HCT116 (cell line): Measurements from ENCODE around the gene GPR78. TPM values are rescaled to one million over a fixed set of nuclear protein-coding genes. Genes with fewer than 3 reads are reported as not detected.

Experiments used
- ATAC-seq: fragments of 200-7000 bp; cut with Tn5 transposase; 2 replicates; pipeline ENCODE4 v1.9.1; 2020; ENCODE audit warnings: mild to moderate bottlenecking, moderate library complexity
- BruUV-seq: library from RNA; stranded (reverse); fragments of 400-500 nt; replicated peaks from 2 replicates; lab custom pipeline; 2021; lab: Mats Ljungman, UMichigan
- CTCF ChIA-PET: fragments of 300-600 bp; sonication (Branson Sonifier 250); formaldehyde crosslinking; loops from one replicate; lab custom pipeline; 2021; ENCODE audit warnings: antibody characterized with exemption; lab: Charles Lee
- POLR2A ChIA-PET: fragments of 300-600, 350-600 bp; sonication (Branson Sonifier 250); formaldehyde crosslinking; loops from one replicate; lab custom pipeline; 2021; ENCODE audit warnings: antibody characterized with exemption; lab: Charles Lee
- RAD21 ChIA-PET, 2 experiments: fragments of 300-600 bp; sonication (Branson Sonifier 250); formaldehyde crosslinking; loops; one replicate each; lab custom pipeline; 2023; ENCODE audit warnings: low total read pairs in 2 of 2; ENCODE audit not compliant: uncharacterized antibody in 2 of 2, unreplicated experiment in 2 of 2, low non-redundant PET in 1 of 2; lab: Charles Lee
- DNase-seq: peaks from one replicate; pipeline ENCODE4 v3.0.0-alpha.2; 2010; ENCODE audit warnings: low read depth, low spot score
- H2AFZ ChIP-seq: fragments of 200-600 bp; shearing (Covaris generic), sonication (generic); 2 replicates; pipeline ENCODE4 v1.6.1; 2017; ENCODE audit warnings: low read depth, mixed run types, mixed read lengths, antibody characterized with exemption, low read length; ENCODE audit not compliant: poor library complexity, severe bottlenecking
- H3K27ac ChIP-seq: 2 replicates; pipeline ENCODE4 v1.5.1; 2012; ENCODE audit warnings: low read depth, low read length
- H3K27me3 ChIP-seq: fragments of 200-600 bp; sonication (generic); 2 replicates; pipeline ENCODE4 v1.6.1; 2016; ENCODE audit warnings: mixed run types, low read length, mixed read lengths; ENCODE audit not compliant: insufficient read depth
- H3K36me3 ChIP-seq, 2 experiments: fragments of 200-500 bp in 1 of 2; fragments of 200-600 bp in 1 of 2; sonication (Bioruptor generic) in 1 of 2; sonication (generic) in 1 of 2; 2 replicates each; pipeline versions ENCODE4 v1.5.1 to v1.6.1; 2014 to 2016; ENCODE audit warnings: low read length in 2 of 2, inconsistent platforms in 1 of 2, mixed read lengths in 1 of 2, mixed run types in 1 of 2; ENCODE audit not compliant: insufficient read depth in 2 of 2, control insufficient read depth in 1 of 2
- H3K4me1 ChIP-seq, 2 experiments: fragments of 200-600 bp in 1 of 2; sonication (generic) in 1 of 2; 2 replicates each; pipeline versions ENCODE4 v1.5.1 to v1.6.1; 2012 to 2017; ENCODE audit warnings: low read length in 2 of 2, inconsistent platforms in 1 of 2, mild to moderate bottlenecking in 1 of 2, mixed read lengths in 1 of 2, mixed run types in 1 of 2, moderate library complexity in 1 of 2; ENCODE audit not compliant: insufficient read depth in 2 of 2, control insufficient read depth in 1 of 2
- H3K4me2 ChIP-seq: fragments of 200-600 bp; sonication (generic); 2 replicates; pipeline ENCODE4 v1.6.1; 2017; ENCODE audit warnings: mixed run types, low read length, mixed read lengths
- H3K4me3 ChIP-seq, 2 experiments: fragments of 200-600 bp in 1 of 2; sonication (generic) in 1 of 2; replicated peaks in 1 of 2; 2 replicates each; pipeline ENCODE4 v1.5.1; 2011 to 2016; ENCODE audit warnings: low read length in 2 of 2, control low read depth in 1 of 2, low read depth in 1 of 2, mild to moderate bottlenecking in 1 of 2, mixed read lengths in 1 of 2, mixed run types in 1 of 2
- H3K79me2 ChIP-seq: fragments of 200-600 bp; sonication (generic); 2 replicates; pipeline ENCODE4 v1.6.1; 2017; ENCODE audit warnings: mild to moderate bottlenecking, mixed run types, low read length, moderate library complexity, mixed read lengths; ENCODE audit not compliant: insufficient read depth
- H3K9ac ChIP-seq: fragments of 200-600 bp; sonication (generic); 2 replicates; pipeline ENCODE4 v1.6.1; 2016; ENCODE audit warnings: low read length, mixed read lengths
- H3K9me2 ChIP-seq: fragments of 200-600 bp; sonication (generic), shearing (Covaris generic); 2 replicates; pipeline ENCODE4 v1.6.1; 2017; ENCODE audit warnings: mixed run types, mild to moderate bottlenecking, moderate library complexity; ENCODE audit not compliant: insufficient read depth
- H3K9me3 ChIP-seq, 2 experiments: fragments of 200-500 bp in 1 of 2; fragments of 200-600 bp in 1 of 2; sonication (Bioruptor generic) in 1 of 2; sonication (generic) in 1 of 2; 2 replicates each; pipeline ENCODE4 v1.6.1; 2014 to 2017; ENCODE audit warnings: low read length in 2 of 2, mixed read lengths in 2 of 2, inconsistent platforms in 1 of 2, low read depth in 1 of 2, mild to moderate bottlenecking in 1 of 2, mixed run types in 1 of 2, moderate library complexity in 1 of 2; ENCODE audit not compliant: control insufficient read depth in 1 of 2, insufficient read depth in 1 of 2
- H4K20me1 ChIP-seq: fragments of 200-600 bp; sonication (generic), shearing (Covaris generic); 2 replicates; pipeline ENCODE4 v1.6.1; 2017; ENCODE audit warnings: mixed run types, mild to moderate bottlenecking, moderate library complexity; ENCODE audit not compliant: insufficient read depth
- CBX3 ChIP-seq: IDR thresholded peaks from 2 replicates; pipeline ENCODE4 v1.6.1; 2012; ENCODE audit warnings: low read depth
- CEBPB ChIP-seq: IDR thresholded peaks from 2 replicates; pipeline ENCODE4 v1.6.1; 2012; ENCODE audit warnings: low read depth
- FOSL1 ChIP-seq: IDR thresholded peaks from 2 replicates; pipeline ENCODE4 v1.6.1; 2012; ENCODE audit warnings: low read depth
- MAX ChIP-seq: IDR thresholded peaks from 2 replicates; pipeline ENCODE4 v1.6.1; 2012
- POLR2AphosphoS5 ChIP-seq: IDR thresholded peaks from 2 replicates; pipeline ENCODE4 v1.6.1; 2011; ENCODE audit warnings: mild to moderate bottlenecking, low read depth, low read length, moderate library complexity
- RAD21 ChIP-seq: IDR thresholded peaks from 2 replicates; pipeline ENCODE4 v1.6.1; 2012; ENCODE audit warnings: low read depth, mild to moderate bottlenecking
- REST ChIP-seq: IDR thresholded peaks from 2 replicates; pipeline ENCODE4 v1.6.1; 2012; ENCODE audit warnings: low read depth
- SIN3A ChIP-seq: IDR thresholded peaks from 2 replicates; pipeline ENCODE4 v1.6.1; 2012; ENCODE audit warnings: low read depth
- SRF ChIP-seq: IDR thresholded peaks from 2 replicates; pipeline ENCODE4 v1.6.1; 2012; ENCODE audit warnings: low read depth
- YY1 ChIP-seq: IDR thresholded peaks from 2 replicates; pipeline ENCODE4 v1.6.1; 2011; ENCODE audit warnings: low read length, low read depth, moderate library complexity, mild to moderate bottlenecking; ENCODE audit not compliant: insufficient replicate concordance; ENCODE audit errors: extremely low read depth
- ZNF274 ChIP-seq: fragments of 200-500 bp; sonication (Bioruptor generic); IDR thresholded peaks from 2 replicates; pipeline ENCODE4 v1.6.1; 2014; ENCODE audit warnings: mild to moderate bottlenecking, low read depth, low read length, inconsistent platforms
- intact Hi-C: fragments of 100-400 bp; cut with micrococcal nuclease; formaldehyde crosslinking; loops from 2 replicates; pipeline ENCODE4 v1.10.0; 2022
- total RNA-seq: library from RNA; stranded (reverse); gene quantifications from one replicate; pipeline ENCODE4 v1.2.1, GENCODE V29; 2021; ENCODE audit not compliant: unreplicated experiment
- TF ChIP-seq, protein P1 (sequence below): IDR thresholded peaks from 2 replicates; pipeline ENCODE4 v1.6.1; 2012
- TF ChIP-seq, protein P2 (sequence below): IDR thresholded peaks from 2 replicates; pipeline ENCODE4 v1.6.1; 2011; ENCODE audit warnings: mild to moderate bottlenecking, low read length, moderate library complexity; ENCODE audit not compliant: insufficient replicate concordance; ENCODE audit errors: extremely low read depth

GPR78 gene
- total RNA-seq, 1 experiment from 2014 or later: not detected

GRCh38 chr4:8615921-8616787, 36.0 kb downstream of the GPR78 start:
- POLR2A ChIA-PET: no interaction called here
- Histone ChIP-seq H3K4me2 (no peak overlapping the region), H3K36me3 (no peaks in the 10 kb centered on the region), H3K9ac (no peak overlapping the region), H3K9me3 (no peaks in the 10 kb centered on the region), H2AFZ (no peak overlapping the region), H3K4me3 (no peak overlapping the region), H3K9me2 (no peaks in the 10 kb centered on the region), H3K27me3 (no peaks in the 10 kb centered on the region), H3K27ac (no peak overlapping the region), H4K20me1 (no peaks in the 10 kb centered on the region), H3K79me2 (no peaks in the 10 kb centered on the region), H3K4me1 (no peaks in the 10 kb centered on the region)
- RAD21 ChIA-PET: no interaction called here
- no peak for ATAC-seq
- no peak for DNase-seq
- no TSS peak for BruUV-seq
- CTCF ChIA-PET: interaction anchor here (1.0 kb wide), 1 partner anchor 9 kb away, joined by 4 read pairs; no protein-coding TSS in a partner anchor
- TF ChIP-seq SIN3A: no peak
- TF ChIP-seq CBX3: no peak
- TF ChIP-seq ZNF274: no peak
- TF ChIP-seq RAD21: no peak
- no peak for TF ChIP-seq YY1
- TF ChIP-seq, protein P1, sequence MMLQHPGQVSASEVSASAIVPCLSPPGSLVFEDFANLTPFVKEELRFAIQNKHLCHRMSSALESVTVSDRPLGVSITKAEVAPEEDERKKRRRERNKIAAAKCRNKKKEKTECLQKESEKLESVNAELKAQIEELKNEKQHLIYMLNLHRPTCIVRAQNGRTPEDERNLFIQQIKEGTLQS: no peak
- TF ChIP-seq, protein P2, sequence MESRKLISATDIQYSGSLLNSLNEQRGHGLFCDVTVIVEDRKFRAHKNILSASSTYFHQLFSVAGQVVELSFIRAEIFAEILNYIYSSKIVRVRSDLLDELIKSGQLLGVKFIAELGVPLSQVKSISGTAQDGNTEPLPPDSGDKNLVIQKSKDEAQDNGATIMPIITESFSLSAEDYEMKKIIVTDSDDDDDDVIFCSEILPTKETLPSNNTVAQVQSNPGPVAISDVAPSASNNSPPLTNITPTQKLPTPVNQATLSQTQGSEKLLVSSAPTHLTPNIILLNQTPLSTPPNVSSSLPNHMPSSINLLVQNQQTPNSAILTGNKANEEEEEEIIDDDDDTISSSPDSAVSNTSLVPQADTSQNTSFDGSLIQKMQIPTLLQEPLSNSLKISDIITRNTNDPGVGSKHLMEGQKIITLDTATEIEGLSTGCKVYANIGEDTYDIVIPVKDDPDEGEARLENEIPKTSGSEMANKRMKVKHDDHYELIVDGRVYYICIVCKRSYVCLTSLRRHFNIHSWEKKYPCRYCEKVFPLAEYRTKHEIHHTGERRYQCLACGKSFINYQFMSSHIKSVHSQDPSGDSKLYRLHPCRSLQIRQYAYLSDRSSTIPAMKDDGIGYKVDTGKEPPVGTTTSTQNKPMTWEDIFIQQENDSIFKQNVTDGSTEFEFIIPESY: no peak
- TF ChIP-seq MAX: no peak
- no peak for TF ChIP-seq REST
- no peak for TF ChIP-seq FOSL1
- no peak for TF ChIP-seq POLR2AphosphoS5
- no peak for TF ChIP-seq SRF
- no peak for TF ChIP-seq CEBPB
- intact Hi-C loops: no loop called here
